Natural killer cell treated with Interleukin-12 subunit alpha and Interleukin-12 subunit beta and Interleukin-15 and Interleukin-18, amount 100 ng/mL, for 72 hours (primary cell): ENCODE measurements around the gene CCM2. TPM values are rescaled to one million over a fixed set of nuclear protein-coding genes. Genes with fewer than 3 reads are reported as not detected.
A peak's percentile ranks its signal among the peaks of the same experiment; 100 is the strongest.

ENCODE experiments used
- ATAC-seq, 2 donors: fragments of 150-1000 bp; cut with Tn5 transposase in 1 of 2; sonication (Bioruptor Pico), chemical (Tn5 transposase) in 1 of 2; 2 replicates each; pipeline ENCODE4 v1.10.0; 2021
- DNase-seq: peaks from one replicate; pipeline ENCODE4 v3.0.0; 2022; ENCODE audit warnings: low spot score
- H3K27ac Mint-ChIP-seq, 2 donors: 1 replicate in 1 of 2; 2 replicates in 1 of 2; pipeline ENCODE4 v1.8.0; 2022; ENCODE audit warnings: mixed read lengths in 2 of 2, mild to moderate bottlenecking in 1 of 2, moderate library complexity in 1 of 2
- H3K27me3 Mint-ChIP-seq, 2 donors: 1 replicate in 1 of 2; 2 replicates in 1 of 2; pipeline ENCODE4 v1.8.0; 2022; ENCODE audit warnings: mixed read lengths in 2 of 2
- H3K36me3 Mint-ChIP-seq: one replicate; pipeline ENCODE4 v1.8.0; 2022; ENCODE audit warnings: mixed read lengths
- H3K4me1 Mint-ChIP-seq, 2 donors: 1 replicate in 1 of 2; 2 replicates in 1 of 2; pipeline ENCODE4 v1.8.0; 2022; ENCODE audit warnings: low read depth in 2 of 2, mixed read lengths in 2 of 2, mild to moderate bottlenecking in 1 of 2
- H3K4me3 Mint-ChIP-seq: one replicate; pipeline ENCODE4 v1.8.0; 2022; ENCODE audit warnings: mixed read lengths
- H3K9me3 Mint-ChIP-seq: 2 replicates; pipeline ENCODE4 v1.8.0; 2022; ENCODE audit warnings: mixed read lengths
- total RNA-seq, 2 donors: library from RNA; stranded (reverse); gene quantifications; one replicate each; pipeline ENCODE4 v1.2.3, GENCODE V29; 2022

CCM2 gene
- total RNA-seq, 2 donors from 2014 or later: 59.2 to 68.4 TPM

GRCh38 chr7:44964831-44965440, 35.1 kb upstream of the CCM2 start:
- peaks cover 5% of the 10 kb centered on the region for H3K36me3 Mint-ChIP-seq
- H3K4me3 Mint-ChIP-seq: no peak overlapping the region
- peaks cover 12 to 19% of the 10 kb centered on the region in 2 donors for H3K4me1 Mint-ChIP-seq
- H3K9me3 Mint-ChIP-seq: no peaks in the 10 kb centered on the region
- no peak for DNase-seq
- no peaks in the 10 kb centered on the region for H3K27me3 Mint-ChIP-seq
- ATAC-seq: peak in 1 of 2 donors; percentile 0
- no peak overlapping the region for H3K27ac Mint-ChIP-seq

GRCh38 chr7:44965441-44965903, 34.5 kb upstream of the CCM2 start:
- Mint-ChIP-seq H3K4me1 (peaks cover 7 to 13% of the 10 kb centered on the region in 2 donors), H3K4me3 (no peak overlapping the region), H3K9me3 (no peaks in the 10 kb centered on the region), H3K36me3 (peaks cover 5% of the 10 kb centered on the region), H3K27ac (no peak overlapping the region), H3K27me3 (no peaks in the 10 kb centered on the region)
- no peak for ATAC-seq
- no peak for DNase-seq

DNA sequence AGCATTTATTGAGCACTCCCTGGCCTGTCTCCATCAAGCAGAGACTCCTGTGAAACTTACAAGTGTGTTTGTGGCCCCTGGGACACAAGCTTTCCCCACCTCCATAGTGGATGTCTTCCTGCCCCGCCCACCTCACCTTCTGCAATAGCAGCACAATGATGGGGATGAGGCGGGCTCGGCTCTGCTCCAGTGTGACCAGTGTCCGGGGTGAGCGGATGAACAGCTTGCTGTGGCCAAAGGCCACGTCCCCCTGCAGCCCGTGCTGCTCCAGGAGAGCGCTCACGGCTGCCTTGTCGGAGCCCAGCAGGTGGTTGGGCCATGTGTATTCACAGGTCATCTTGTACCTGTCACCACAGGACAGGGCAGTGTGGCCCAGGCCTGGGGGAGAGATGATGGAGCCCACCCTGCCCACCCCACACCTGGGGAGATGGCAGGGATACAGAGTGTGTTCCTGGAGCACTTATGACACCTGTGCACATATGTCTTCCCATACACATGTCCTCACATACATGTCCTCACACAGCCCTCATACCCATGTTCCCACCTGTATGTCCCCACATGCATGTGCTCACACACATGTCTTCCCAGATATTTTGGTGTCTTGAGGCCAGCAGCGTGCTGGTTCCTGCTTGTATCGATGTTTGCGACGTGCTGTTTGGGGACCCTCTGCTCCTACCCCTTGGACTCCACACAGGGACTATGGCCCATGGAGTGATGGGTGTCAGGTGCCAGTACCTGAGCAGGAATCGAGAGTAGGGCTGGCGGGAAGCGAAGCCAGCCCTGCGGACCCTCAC, 33.9 kb upstream of the CCM2 start:
- no peaks in the 10 kb centered on the region for H3K27me3 Mint-ChIP-seq
- no peaks in the 10 kb centered on the region for H3K9me3 Mint-ChIP-seq
- H3K4me3 Mint-ChIP-seq: no peak overlapping the region
- H3K36me3 Mint-ChIP-seq: peaks cover 5% of the 10 kb centered on the region
- ATAC-seq (no peak), DNase-seq (no peak)
- H3K27ac Mint-ChIP-seq: no peak overlapping the region
- peaks cover 4 to 11% of the 10 kb centered on the region in 2 donors for H3K4me1 Mint-ChIP-seq

GRCh38 chr7:44966731-44967538, 33.1 kb upstream of the CCM2 start:
- H3K4me3 Mint-ChIP-seq: no peak overlapping the region
- no peak overlapping the region for H3K27ac Mint-ChIP-seq
- H3K27me3 Mint-ChIP-seq: no peaks in the 10 kb centered on the region
- H3K36me3 Mint-ChIP-seq: peaks cover 5% of the 10 kb centered on the region
- DNase-seq: no peak
- H3K4me1 Mint-ChIP-seq: peaks cover 7 to 15% of the 10 kb centered on the region in 2 donors
- no peak for ATAC-seq
- H3K9me3 Mint-ChIP-seq: no peaks in the 10 kb centered on the region

- no peaks in the 10 kb centered on the region for H3K27me3 Mint-ChIP-seq
- H3K9me3 Mint-ChIP-seq: no peaks in the 10 kb centered on the region
- H3K4me1 Mint-ChIP-seq: peaks cover 14 to 19% of the 10 kb centered on the region in 2 donors
- peaks cover 5% of the 10 kb centered on the region for H3K36me3 Mint-ChIP-seq
- ATAC-seq (no peak), DNase-seq (no peak)
- no peak overlapping the region for H3K4me3 Mint-ChIP-seq
- peak overlapping the region; percentile 46 to 62 for H3K27ac Mint-ChIP-seq
These were observed 32.2 kb upstream of the CCM2 start for GRCh38 chr7:44967571-44968446.

DNA sequence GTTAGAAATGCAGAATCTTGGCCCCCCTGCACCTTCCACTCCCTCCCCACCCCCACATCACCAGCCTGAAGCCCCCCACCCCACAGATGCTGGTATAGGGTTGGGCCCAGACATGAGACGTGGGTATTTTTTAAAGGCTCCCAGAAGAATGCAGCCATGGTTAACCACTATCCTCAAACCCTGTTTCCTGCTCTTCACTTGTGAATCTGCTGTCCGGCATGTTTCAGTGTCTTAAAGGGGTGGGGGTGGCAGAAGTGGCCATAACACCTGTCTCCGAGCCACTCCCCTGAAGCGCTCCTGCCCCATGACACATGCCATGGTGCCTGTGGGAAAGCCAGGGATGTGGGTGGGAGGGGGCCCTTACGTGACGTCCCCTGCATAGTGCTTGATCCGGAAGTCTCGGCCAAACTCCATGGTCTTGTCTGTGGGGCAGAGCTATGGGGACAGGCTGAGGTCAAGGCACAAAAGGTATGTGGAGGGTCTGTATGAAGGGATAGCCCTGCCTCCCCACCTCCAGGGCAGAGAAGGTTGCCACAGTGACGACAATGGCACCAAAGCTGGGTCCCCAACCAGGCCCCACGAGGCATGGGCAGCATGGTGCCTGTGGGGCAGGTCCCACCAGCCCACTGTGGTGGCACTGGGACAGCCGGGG, 30.8 kb upstream of the CCM2 start:
- ATAC-seq (no peak), DNase-seq (no peak)
- H3K9me3 Mint-ChIP-seq: no peaks in the 10 kb centered on the region
- H3K27ac Mint-ChIP-seq: peak overlapping the region in 1 of 2 donors; percentile 62
- no peaks in the 10 kb centered on the region for H3K27me3 Mint-ChIP-seq
- no peak overlapping the region for H3K4me3 Mint-ChIP-seq
- H3K36me3 Mint-ChIP-seq: peaks cover 5% of the 10 kb centered on the region
- H3K4me1 Mint-ChIP-seq: peaks cover 14 to 15% of the 10 kb centered on the region in 2 donors

DNA sequence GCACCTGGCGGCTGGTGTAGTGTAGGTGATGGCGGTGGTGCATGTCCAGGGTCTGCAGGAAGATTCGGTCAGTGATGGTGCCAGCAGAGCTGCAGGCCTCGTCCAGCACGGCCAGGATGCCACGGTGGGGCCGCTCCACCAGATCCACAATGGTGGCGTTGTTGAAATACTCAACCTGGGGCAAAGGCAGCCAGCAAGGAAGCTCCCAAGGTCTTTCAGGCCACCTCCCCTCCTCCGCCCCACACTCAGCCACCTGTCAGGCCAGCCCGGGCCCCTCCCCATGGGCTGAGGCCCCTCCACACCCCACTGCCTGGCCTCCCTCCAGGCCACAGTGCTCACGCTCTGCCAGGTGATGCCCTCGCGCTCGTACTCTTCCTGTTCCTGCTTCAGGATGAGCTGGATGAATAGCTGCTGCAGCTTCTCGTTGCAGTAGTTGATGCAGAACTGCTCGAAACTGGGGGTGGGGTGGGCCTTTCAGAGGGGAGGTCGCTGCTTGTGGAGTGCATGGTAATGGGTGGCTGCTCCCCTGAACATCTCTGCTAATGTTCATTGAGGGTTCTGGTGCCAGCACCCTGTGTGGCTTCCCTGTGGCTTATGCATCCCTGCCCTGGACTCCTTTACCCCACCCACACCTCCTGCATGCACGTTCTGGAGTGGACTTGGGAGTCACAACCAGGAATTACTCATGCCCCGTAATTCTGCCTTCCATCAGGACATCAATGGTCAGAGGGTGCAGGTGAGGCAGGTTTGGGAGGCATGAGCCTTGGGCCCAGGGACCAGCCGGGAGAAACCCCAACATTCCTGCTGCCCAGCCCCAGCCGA, 30.1 kb upstream of the CCM2 start:
- Mint-ChIP-seq H3K4me1 (peaks cover 14 to 20% of the 10 kb centered on the region in 2 donors), H3K27ac (no peak overlapping the region), H3K4me3 (no peak overlapping the region), H3K9me3 (no peaks in the 10 kb centered on the region), H3K36me3 (peaks cover 5% of the 10 kb centered on the region), H3K27me3 (no peaks in the 10 kb centered on the region)
- no peak for DNase-seq
- no peak for ATAC-seq

- ATAC-seq: no peak
- Mint-ChIP-seq H3K4me1 (peaks cover 14 to 16% of the 10 kb centered on the region in 2 donors), H3K36me3 (peaks cover 5% of the 10 kb centered on the region), H3K4me3 (no peak overlapping the region), H3K27ac (no peak overlapping the region), H3K27me3 (no peaks in the 10 kb centered on the region), H3K9me3 (no peaks in the 10 kb centered on the region)
- no peak for DNase-seq
These were observed 29.4 kb upstream of the CCM2 start for GRCh38 chr7:44970523-44971051.

GRCh38 chr7:44971188-44971901, 28.7 kb upstream of the CCM2 start:
- Mint-ChIP-seq H3K4me3 (no peak overlapping the region), H3K4me1 (peaks cover 18 to 19% of the 10 kb centered on the region in 2 donors), H3K36me3 (peaks cover 9% of the 10 kb centered on the region), H3K27me3 (no peaks in the 10 kb centered on the region), H3K27ac (peak overlapping the region; percentile 58 to 86), H3K9me3 (no peaks in the 10 kb centered on the region)
- DNase-seq (no peak), ATAC-seq (no peak)

GRCh38 chr7:44971902-44972441, 28.0 kb upstream of the CCM2 start:
- no peak for DNase-seq
- H3K36me3 Mint-ChIP-seq: peaks cover 11% of the 10 kb centered on the region
- peaks cover 23% of the 10 kb centered on the region in 2 donors for H3K4me1 Mint-ChIP-seq
- H3K4me3 Mint-ChIP-seq: no peak overlapping the region
- no peaks in the 10 kb centered on the region for H3K9me3 Mint-ChIP-seq
- H3K27me3 Mint-ChIP-seq: no peaks in the 10 kb centered on the region
- H3K27ac Mint-ChIP-seq: peak overlapping the region; percentile 58 to 86
- no peak for ATAC-seq

DNA sequence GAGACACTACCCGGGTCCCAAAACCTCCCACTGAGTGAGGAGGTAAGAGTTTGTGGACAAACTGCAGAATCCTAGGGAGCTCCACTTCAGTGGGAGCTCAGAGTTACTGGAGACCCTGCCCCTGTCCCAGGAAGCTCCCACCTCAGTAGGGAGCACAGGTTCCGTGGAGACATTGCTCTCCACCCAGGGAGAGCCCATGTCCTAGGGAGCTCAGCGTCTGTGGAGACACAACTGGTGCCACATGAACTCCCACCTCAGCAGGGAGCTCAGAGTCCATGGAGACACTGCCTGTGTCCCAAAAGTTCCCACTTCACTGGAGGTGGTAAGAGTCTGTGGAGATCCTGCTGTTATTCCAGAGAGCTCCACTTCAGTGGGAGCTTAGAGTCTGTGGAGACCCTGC, 27.4 kb upstream of the CCM2 start:
- Mint-ChIP-seq H3K27ac (peak overlapping the region; percentile 58 to 86), H3K36me3 (peaks cover 11% of the 10 kb centered on the region), H3K4me1 (peaks cover 23 to 25% of the 10 kb centered on the region in 2 donors), H3K4me3 (peak overlapping the region; percentile 12), H3K27me3 (no peaks in the 10 kb centered on the region), H3K9me3 (no peaks in the 10 kb centered on the region)
- DNase-seq: no peak
- ATAC-seq: no peak
